ENCODE measurements around the gene MCF2L.

MCF2L gene

GRCh38 chr13:113105032-113105920 lies 136.3 kb downstream of the MCF2L start, which contains the start of gene F7:
TSS of gene F7 (plus strand) at chr13:113105791. CDS start at chr13:113105842, 51 bp downstream.
- no peak for DNase-seq

DNA sequence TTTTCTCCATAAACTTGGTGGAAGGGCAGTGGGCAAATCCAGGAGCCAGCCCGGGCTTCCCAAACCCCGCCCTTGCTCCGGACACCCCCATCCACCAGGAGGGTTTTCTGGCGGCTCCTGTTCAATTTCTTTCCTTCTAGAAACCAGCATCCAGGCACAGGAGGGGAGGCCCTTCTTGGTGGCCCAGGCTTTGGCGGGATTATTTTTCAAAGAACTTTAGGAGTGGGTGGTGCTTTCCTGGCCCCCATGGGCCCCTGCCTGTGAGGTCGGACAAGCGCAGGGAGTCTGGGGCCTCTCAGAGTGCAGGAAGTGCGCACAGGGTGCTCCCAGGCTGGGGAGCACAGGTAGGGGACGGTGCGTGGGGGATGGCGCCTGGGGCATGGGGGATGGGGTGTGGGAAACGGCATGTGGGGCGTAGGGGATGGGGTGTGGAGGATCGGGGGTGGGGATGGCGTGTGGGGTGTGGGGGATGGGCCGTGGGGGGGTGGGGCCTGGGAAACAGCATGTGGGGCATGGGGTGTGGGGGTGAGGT lies 137.0 kb downstream of the MCF2L start:
- DNase-seq = no peak

DNA sequence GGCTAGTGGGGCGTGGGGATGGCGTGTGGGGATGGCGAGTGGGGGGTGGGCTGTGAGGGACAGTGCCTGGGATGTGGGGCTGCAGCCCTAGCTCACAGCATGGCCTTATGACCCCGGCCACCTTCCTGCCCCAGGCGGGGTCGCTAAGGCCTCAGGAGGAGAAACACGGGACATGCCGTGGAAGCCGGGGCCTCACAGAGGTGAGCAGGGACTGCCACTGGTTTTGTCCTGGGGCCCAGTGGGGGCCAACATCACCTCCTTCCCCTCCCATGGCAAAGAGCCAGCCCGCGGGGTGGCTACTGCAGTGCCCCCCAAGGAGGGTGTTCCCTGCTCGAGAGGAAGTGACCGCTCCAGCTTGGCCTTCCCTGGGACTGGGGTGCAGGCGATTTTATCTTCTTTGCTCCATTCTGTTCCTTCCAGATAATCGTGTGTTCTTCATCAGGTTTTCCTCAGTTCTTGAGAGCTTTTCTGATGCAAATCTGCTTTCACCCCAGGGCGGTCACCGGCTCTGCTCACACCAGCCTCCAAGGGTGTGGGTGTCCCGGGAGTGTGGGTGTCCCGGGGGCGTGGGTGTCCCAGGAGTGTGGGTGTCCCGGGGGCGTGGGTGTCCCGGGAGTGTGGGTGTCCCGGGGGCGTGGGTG lies 137.8 kb downstream of the MCF2L start:
- DNase-seq = no peak

DNA sequence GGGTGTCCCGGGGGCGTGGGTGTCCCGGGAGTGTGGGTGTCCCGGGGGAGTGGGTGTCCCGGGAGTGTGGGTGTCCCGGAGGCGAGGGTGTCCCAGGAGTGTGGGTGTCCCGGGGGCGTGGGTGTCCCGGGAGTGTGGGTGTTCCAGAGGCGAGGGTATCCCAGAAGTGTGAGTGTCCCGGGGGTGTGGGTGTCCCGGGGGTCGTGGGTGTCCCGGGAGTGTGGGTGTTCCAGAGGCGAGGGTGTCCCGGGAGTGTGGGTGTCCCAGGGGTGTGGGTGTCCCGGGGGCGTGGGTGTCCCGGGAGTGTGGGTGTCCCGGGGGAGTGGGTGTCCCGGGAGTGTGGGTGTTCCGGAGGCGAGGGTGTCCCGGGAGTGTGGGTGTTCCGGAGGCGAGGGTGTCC lies 139.5 kb downstream of the MCF2L start:
- DNase-seq = peak; percentile 39

- peak; percentile 52 for DNase-seq
These were observed 140.4 kb downstream of the MCF2L start for GRCh38 chr13:113109151-113110047.

DNA sequence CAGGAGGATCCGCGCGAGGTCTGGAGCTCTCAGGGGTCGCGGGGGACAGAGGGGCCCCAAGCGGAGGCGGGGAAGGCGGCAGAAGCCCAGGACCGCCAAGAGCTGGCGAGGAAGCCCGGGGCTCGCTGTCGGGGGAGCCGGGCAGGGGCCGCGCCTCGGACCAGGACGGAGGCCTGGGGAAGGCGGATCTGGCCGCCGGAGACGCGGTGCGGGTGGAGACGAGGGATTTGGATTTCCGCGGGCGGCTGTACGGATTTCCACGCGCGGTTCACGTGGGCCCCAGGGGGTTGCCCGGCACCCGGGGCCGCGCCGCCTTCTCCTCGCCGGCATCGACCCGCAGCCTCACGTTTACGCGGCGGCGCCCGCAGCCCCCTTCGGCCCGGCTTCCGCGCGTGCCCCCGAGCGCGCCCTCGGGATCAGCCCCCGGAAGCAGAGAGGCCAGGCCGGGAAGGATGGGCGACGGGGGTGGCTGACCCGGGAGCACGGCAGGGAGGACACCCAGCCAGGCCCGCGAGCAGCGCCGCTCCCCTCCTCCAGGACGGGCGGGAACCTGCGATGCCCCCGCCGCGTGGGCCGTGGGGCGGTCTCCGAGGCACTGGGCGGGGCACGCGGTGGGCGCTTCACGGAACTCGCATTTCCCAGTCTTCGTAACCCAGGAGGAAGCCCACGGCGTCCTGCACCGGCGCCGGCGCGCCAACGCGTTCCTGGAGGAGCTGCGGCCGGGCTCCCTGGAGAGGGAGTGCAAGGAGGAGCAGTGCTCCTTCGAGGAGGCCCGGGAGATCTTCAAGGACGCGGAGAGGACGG lies 141.2 kb downstream of the MCF2L start:
- DNase-seq = peak; percentile 69

DNA sequence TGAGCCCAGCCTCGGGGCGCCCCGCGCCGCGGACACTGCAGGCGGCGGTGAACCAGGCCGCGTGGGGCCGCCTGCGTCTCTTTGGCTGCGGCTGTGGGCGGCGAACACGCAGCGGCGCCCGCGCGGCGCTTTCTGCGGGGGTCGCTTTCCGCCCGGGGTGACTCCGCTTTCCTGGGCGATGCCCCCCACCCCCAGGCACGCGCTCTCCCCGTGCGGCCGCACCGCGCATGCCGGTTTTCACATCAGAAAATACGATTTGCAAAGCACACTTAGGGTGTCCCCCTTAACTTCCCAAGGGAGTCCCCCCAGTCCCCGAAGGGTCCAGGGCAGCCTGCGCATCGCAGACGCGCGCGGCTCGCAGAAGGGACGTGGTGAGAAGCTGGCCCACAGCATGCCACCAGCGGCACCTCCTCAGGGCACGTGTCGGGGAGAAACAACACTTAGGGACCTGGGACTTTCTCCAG lies 141.9 kb downstream of the MCF2L start:
- DNase-seq = peak; percentile 51

DNA sequence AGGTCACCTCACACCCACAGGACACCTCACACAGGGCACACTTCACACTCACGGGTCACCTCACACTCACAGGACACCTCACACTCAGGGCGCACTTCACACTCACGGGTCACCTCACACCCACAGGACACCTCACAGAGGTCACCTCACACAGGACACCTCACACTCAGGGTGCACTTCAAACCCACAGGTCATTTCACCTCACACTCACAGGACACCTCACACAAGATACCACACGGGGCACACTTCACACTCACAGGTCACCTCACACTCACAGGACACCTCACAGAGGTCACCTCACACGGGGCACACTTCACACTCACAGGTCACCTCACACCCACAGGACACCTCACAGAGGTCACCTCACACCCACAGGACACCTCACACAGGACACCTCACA lies 142.8 kb downstream of the MCF2L start:
- DNase-seq = peak; percentile 24

DNA sequence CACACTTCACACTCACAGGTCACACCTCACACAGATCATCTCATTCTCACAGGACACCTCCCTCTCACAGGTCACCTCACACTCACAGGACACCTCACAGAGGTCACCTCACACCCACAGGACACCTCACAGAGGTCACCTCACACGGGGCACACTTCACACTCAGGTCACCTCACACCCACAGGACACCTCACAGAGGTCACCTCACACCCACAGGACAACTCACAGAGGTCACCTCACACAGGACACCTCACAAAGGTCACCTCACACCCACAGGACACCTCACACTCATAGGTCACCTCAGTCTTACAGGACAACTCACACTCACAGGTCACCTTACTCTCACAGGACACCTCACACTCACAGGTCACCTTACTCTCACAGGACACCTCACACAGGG lies 143.5 kb downstream of the MCF2L start:
- peak; percentile 21 for DNase-seq

GRCh38 chr13:113112893-113113845 lies 144.2 kb downstream of the MCF2L start:
- DNase-seq = peak; percentile 22

DNA sequence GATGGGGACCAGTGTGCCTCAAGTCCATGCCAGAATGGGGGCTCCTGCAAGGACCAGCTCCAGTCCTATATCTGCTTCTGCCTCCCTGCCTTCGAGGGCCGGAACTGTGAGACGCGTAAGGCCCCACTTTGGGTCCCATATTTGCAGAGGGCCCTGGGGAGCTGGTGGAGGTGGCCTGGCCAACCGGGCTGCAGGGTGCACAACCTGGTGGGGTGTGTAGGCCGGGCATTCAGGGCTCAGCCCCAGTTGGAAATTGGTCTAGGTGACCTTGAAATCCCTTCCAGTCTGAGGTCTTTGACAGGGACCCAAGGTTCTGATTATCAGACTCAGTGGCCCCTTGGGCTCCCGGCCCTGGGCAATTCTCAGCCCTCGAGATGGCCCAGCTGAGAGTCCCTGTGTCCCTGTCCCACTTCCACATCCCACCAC lies 144.8 kb downstream of the MCF2L start:
- peak; percentile 34 for DNase-seq

DNA sequence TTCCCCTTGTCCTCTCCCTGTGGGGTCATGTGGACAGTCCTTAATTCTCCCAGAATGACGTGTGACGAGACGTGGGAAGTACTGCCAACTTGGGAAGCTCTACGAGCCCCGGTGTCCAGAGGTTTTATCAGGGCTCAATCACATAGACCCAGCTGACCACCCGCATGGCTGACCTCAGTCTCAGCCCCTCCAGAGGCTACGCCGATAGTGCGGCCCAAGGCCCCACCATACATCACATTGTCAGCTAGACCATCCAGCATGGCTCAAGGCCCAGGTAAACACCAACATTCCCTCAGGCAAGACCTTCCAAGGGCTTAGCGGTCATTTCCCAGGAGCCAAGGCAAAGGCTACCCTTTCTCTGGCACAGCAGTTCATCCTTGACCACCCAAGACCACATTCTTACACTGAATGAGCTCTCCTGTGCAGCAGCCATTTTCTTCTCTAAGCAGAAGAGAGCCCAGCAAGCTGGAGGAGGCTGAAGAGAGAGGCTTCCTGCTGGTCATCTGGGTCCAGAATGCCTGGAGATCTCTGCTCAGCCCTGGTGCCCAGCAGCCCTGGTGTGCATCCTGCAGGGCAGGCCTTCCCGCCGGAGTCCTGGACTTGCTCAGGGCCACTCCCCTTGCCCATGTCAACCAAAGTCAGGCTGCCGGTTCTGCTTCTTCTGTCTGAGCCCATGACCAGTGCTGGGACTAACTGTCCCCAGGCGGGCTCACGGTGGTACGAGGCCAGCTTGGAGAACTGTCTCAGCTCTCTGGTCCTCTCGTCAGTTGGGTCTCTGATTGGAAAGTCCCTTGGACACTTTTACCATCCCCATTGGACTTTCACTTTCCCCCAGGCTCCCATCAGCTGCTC lies 145.7 kb downstream of the MCF2L start:
- DNase-seq = peak; percentile 20

- DNase-seq = no peak
These were observed 146.6 kb downstream of the MCF2L start for GRCh38 chr13:113115363-113116205.

DNA sequence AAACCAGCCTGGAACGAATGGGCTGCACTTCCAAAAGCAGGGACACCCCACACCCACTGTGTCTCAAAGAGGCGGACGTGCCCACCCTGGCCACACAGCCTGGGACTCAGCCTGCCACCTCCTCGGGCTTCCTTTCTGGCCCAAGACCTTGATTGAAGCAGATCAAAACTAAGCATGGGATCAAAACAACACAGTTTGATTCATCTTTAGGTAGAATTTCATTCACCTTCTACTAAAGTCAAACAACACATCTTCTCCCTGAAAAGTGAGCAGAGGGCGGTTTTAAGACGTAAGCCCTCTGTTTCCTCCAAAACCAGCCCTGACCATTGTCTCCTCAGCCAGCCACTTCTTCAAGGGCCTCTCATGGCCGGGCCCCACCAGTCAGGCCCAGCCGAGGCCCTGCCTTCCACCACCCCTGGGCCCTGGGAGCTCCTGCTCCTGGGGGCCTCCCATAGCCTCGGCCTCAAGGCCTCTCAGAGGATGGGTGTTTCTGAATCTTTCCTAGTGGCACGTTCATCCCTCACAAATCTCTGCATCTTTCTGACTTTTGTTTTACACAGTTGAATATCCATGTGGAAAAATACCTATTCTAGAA lies 147.3 kb downstream of the MCF2L start:
- no peak for DNase-seq

DNA sequence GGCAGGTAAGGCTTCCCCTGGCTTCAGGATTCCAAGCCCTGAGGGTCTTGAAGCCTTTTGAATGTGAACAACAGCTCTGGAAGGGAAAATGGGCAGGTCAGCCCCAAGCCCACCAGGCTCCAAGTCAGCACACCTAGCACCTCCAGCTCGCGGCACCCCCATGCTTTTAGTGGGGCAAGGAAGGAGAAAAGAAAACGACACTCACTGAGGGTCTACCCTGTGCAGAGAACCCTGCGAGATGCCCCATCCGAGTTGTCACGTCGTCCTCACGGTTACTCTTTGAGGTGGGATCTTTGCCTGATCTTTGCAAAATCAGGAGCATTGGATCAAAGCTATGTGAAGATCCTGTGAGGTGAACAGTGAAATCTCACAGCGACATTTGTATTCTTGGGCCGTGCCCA lies 147.9 kb downstream of the MCF2L start:
- no peak for DNase-seq

GRCh38 chr13:113117335-113117872 lies 148.4 kb downstream of the MCF2L start:
- no peak for DNase-seq

DNA sequence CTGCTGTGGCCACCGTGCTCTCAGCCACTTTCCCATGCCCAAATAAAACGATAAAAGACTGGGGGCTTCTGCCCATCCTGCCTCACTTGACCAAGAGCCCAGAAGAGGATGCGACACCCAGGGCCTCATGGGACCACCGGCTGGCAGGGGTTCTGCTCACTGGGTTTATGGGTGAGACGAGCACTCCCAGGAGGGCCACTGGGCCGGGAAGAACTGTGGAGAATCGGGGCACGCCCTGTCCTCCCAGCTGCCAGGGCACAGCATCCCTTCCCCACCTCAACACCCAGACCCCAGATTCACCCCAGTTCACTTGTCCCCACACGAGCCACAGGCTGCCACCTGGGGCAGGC lies 148.9 kb downstream of the MCF2L start:
- DNase-seq = no peak
